ENCODE measurements around the gene ABCF3.
"Not testable (repeated sequence)": the region's sequence is repeated elsewhere in the genome, so short reads cannot be mapped to it uniquely, and the experiment has no call there.

The ABCF3 gene, protein sequence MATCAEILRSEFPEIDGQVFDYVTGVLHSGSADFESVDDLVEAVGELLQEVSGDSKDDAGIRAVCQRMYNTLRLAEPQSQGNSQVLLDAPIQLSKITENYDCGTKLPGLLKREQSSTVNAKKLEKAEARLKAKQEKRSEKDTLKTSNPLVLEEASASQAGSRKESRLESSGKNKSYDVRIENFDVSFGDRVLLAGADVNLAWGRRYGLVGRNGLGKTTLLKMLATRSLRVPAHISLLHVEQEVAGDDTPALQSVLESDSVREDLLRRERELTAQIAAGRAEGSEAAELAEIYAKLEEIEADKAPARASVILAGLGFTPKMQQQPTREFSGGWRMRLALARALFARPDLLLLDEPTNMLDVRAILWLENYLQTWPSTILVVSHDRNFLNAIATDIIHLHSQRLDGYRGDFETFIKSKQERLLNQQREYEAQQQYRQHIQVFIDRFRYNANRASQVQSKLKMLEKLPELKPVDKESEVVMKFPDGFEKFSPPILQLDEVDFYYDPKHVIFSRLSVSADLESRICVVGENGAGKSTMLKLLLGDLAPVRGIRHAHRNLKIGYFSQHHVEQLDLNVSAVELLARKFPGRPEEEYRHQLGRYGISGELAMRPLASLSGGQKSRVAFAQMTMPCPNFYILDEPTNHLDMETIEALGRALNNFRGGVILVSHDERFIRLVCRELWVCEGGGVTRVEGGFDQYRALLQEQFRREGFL

DNA sequence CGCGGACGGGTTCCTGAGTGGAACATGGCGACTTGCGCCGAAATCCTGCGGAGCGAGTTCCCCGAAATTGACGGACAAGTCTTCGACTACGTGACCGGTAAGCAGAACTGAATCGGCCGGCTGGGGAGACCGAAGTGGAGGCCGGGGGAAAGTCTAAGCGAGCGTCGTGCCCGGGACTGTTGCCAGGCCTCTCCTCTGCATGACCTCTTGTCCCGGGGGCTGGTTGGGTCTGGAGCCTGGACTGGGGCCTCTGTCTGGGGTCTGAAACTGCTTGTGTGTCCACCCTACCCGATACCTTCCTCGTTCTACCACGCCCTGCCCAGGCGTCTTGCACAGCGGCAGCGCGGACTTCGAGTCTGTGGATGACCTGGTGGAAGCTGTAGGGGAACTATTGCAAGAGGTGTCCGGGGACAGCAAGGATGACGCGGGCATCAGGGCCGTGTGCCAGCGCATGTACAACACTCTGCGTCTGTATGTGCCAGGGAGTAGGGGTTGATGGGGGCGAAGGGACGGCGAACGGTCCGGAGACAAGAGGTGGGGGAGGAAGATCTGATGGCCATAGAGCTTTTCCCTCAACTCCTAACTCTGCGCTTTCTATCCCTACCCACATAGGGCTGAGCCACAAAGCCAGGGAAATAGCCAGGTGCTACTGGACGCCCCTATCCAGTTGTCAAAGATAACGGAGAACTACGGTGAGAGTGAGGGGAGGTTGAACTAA, at the start of gene ABCF3:
ABCF3 (plus strand) TSS at position 16 of the 718 bp plus-strand sequence; CDS start at position 25, 9 bp downstream.
- no peak for DNase-seq (ENCODE audit: low read depth in 2 of 2)

DNA sequence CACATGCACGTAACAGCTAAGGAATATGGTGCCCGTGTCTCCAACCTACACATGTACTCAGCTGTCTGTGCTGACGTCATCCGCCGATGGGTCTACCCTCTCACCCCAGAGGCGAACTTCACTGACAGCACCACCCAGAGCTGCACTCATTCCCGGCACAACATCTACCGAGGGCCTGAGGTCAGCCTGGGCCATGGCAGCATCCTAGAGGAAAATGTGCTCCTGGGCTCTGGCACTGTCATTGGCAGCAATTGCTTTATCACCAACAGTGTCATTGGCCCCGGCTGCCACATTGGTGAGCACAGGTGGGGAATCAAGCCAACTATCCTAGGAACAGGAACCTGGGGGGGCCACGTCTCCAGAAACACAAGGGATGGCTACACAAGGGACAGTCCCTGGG, 45.6 kb upstream of the ABCF3 start:
- DNase-seq (ENCODE audit: low read depth in 2 of 2): no peak

DNA sequence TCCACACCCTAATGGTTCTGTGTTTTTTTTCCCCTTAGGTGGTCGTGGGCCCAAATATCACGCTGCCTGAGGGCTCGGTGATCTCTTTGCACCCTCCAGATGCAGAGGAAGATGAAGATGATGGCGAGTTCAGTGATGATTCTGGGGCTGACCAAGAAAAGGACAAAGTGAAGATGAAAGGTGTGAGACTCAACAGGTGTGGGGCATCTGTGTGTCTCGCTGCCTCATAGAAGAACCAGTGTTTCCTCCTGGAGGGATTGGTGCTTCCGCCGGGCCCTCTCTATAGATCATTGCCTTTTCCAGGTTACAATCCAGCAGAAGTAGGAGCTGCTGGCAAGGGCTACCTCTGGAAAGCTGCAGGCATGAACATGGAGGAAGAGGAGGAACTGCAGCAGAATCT, 43.8 kb upstream of the ABCF3 start:
- DNase-seq (ENCODE audit: low read depth in 2 of 2): no peak

DNA sequence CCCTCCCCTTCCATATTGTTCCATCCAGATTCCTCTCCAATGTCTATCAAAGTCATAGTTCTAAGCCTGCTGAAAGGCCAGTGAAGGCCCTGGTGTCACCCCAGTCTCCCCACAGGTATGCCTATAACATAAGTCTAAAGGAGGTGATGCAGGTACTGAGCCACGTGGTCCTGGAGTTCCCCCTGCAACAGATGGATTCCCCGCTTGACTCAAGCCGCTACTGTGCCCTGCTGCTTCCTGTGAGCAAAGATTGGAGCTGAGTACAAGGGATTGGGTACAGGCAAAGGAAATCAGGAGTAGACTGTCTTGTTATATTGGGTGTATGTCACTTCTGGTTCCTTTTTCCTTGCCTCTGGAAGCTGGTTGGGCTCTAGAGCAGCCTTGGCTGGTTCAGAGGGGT, 42.7 kb upstream of the ABCF3 start:
- DNase-seq (ENCODE audit: low read depth in 2 of 2): no peak

DNA sequence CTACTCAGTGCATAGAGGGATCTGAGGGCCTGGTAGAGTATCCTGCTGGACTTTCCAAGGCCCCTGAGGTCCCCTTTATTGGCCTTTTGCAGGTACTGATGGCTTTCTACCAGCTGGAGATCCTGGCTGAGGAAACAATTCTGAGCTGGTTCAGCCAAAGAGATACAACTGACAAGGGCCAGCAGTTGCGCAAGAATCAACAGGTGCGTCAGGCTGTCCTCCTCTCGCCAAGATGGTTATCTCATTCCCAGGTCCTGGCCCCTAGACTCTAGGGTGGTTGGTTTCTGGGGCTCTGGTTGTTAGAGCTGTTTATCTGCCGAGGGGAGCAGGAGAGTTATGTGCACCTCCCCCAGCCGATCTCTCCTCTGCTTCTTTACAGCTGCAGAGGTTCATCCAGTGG, 41.5 kb upstream of the ABCF3 start:
- DNase-seq (ENCODE audit: low read depth in 2 of 2): no peak

DNA sequence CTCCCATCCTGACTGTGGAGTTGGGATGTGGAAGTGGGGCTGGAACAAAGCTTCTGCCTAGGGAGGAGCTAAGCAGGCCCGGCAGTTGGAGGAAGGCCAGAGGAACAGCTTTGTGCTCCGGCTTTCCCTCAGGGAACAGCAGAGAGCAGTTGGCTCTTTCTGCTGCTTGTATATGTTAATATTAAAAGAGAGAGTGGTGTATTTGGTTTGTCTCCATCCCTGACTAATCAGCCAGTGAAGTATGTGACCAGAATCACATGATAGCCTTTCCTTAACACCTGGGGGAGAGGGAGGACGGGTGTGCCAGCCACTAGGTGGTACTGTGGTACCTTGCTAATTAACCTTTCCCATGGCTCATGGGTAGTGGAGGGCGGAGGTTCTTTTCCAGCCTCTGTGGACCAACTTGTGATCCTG, 40.9 kb upstream of the ABCF3 start:
- DNase-seq (ENCODE audit: low read depth in 2 of 2): no peak

DNA sequence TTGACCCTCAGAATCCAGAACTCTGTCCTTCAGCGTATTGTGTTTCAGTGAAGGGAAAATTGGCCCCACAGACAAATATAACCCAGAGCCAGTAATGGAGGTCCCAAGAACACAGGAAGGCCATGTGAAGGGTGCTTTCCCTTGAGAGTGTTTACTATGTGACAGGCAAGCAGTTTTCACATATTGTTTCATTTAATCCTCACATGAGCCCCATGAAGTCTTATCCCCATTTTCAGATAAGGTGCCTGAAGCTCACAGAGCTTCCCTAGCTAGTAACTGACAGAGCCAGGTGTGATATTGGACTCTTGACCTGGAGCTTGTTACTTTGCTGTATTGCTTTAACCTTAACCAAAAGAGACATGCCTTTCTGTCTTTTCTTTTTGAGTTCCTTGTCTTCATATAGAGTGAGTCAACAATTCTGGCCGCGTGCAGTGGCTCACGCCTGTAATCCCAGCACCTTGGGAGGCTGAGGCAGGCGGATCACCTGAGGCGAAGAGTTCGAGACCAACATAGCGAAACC, 40.2 kb upstream of the ABCF3 start:
- DNase-seq (ENCODE audit: low read depth in 2 of 2): no peak

DNA sequence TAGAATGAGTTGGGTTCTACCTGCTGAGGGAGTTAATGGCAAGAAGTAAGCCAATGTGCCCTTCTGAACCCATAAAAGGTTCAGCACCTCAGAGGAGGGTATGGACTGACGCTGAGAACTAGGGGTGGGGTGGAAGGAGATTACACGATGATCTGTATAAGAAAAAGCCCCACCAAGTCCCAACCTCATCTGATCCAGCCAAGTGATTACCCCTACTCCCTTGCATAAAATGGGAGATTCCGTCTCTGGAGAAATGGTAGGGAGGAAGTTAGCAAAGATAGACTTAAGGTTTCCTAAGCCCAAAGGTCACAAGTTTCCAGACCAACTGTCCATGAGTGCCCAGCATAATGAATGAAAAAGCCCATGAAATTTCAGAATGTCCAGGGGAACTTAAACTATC, 37.9 kb upstream of the ABCF3 start:
- no peak for DNase-seq (ENCODE audit: low read depth in 2 of 2)

DNA sequence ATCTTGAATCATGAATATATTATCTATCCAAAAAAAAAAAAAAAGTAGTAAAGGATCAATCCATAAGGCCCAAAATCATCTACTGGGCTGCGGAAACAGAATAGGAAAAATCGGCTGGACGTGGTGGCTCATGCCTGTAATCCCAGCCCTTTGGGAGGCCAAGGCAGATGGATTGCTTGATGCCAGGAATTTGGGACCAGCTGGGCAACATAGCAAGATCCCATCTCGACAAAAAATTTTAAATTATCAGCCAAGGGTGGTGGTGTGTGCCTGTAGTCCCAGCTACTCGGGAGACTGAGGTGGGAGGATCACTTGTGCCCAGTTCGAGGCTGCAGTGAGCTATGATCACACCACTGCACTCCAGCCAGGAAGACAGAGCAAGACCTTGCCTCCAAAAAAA, 36.9 kb upstream of the ABCF3 start:
- DNase-seq (ENCODE audit: low read depth in 2 of 2): no peak

DNA sequence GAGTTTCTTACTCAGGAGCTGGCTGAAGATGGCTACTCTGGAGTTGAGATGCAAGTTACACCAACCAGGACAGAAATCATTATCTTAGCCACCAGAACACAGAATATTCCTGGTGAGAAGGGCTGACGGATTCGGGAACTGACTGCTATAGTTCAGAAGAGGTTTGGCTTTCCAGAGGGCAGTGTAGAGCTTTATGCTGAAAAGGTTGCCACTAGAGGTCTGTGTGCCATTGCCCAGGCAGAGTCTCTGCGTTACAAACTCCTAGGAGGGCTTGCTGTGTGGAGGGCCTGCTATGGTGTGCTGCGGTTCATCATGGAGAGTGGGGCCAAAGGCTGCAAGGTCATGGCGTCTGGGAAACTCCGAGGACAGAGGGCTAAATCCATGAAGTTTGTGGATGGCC, 36.2 kb upstream of the ABCF3 start:
- DNase-seq (ENCODE audit: low read depth in 2 of 2): not testable (repeated sequence)

DNA sequence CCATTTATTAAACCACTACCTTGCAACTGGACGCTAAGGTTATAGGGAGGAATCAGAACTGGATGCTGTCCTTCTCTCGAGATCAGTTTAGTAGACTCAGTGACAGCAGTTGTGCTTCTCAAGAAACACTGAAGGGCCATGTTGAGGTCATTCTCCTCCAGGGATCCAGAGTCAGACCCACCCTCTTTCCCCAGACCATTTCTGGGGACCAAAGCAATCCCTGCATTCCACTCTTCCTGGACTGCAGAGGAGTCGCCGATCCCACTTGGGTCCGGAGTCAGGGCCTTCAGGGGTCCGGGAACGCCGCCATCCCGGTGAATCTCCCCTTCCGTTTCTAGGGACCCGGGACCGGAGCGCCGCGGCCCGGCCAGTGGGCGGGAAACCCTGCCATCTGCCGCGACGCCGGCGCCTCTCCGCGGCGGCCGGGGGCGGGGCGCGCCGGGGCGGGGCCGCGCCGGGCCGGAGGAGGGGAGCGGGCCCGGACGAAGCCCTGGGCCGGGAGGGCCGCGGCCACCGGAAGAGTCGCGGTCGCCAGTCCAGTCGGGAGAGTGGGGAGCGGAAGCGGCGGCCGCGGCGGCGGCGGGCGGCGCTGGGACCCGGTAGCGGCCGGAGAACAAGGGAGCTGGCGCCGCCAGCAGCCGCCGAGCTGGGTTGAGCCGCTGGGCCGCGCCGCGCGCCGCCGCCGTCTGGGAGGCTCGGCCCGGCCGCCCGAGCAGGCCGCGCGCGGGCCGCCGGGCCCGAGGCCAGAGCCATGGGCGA, 30.9 kb upstream of the ABCF3 start, which contains the start of gene DVL3:
DVL3 (plus strand) TSS at position 493 of the 759 bp plus-strand sequence; CDS start at position 752, 259 bp downstream.
- peak in 1 of 2 experiments; percentile 24 for DNase-seq (ENCODE audit: low read depth in 2 of 2)

DNA sequence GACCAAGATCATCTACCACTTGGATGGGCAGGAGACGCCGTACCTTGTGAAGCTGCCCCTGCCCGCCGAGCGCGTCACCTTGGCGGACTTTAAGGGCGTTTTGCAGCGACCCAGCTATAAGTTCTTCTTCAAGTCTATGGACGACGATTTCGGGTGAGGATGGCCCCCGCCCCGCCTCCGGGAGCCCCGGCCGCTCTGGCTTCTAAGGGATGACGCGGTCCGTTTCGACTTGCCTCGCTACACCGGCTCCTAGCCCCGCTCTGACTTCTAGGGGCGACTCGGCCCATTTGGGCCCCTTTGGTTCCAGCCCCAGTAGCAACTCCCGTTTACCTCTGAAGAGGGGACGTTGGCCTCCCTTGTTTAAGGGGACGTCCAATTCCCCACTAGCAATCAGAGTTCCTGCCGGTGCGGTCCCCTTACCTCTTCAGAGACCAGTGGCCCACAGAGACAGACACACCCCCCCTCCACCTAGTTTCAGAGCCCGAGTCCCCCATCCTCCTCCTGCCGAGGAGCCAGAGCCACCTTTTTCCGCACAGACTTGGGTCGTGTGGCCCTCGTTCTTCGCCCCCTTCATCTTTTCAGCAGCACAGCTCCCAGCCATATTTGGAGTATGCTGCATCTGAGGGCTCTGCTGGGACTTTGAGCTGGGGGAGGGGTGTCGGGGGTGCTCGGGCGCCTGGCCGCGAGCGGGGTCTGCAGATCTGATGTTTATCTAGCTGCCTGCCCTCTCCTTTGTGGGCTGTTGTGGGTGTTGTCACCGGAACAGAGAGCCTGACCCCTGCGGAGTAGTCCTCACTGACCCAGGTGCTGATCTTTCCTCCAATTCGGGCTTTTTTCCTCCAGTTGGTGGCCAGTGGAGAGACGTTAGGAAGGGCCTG, 30.1 kb upstream of the ABCF3 start:
- peak in 1 of 2 experiments; percentile 43 for DNase-seq (ENCODE audit: low read depth in 2 of 2)

DNA sequence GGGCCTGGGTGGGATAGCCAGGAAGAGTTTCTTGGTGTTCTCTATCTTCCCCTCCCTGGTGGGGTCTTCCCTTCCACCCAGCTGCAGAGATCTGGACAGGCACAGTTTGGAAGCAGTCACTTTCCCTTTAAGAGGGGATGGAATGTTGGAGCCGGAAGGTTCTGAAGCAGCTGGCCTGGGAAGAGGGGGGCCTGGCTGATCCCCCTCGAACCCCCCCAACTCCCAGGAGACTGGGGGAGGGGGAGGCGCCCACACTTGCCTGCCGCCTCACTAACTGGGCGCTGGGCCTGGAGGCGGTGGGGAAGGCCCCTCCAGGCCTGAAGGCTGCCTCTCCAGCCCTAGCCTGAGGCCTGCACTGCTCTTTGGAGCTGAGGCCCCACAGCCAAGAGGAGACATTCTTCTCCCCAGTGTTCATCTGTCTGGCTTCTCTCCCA, 29.5 kb upstream of the ABCF3 start:
- no peak for DNase-seq (ENCODE audit: low read depth in 2 of 2)

DNA sequence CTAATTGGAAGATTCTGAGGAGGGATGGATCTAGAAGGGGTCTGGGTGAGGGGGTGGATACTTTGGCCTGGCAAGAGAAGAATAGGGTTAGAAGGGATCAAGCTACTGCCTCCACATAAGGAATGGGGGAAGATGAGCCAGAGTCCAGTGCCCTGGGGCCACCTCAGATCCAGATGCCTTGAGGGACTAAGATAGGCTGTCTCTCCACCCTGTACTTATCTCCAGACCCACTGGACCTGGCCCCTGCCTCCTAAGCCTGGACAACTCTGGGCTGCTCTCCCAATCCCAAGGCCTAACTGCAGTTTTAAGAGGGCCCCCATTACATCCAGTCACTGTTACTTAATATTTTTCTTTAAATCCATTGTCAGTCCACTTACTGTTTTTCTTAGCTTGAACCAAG, 28.8 kb upstream of the ABCF3 start:
- DNase-seq (ENCODE audit: low read depth in 2 of 2): no peak

DNA sequence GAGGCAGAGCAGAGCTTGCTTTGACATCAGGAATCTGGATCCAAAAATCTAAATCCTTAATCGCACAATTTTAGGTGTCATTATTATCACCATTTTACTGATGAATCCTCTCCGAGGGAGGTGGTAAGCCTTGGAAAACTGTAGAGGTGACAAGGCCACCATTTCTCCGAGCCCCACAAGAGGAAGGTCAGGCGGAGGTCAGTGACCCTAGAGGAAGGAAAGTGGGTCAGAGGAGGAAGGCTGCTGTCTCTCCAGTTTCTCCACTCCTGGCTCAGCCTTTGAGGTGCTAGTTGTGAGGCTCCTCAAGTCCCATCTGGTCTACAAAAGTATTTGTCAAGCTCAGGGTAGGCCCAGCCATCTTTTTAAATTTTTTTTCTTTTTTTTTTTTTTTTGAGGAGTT, 27.6 kb upstream of the ABCF3 start:
- no peak for DNase-seq (ENCODE audit: low read depth in 2 of 2)

DNA sequence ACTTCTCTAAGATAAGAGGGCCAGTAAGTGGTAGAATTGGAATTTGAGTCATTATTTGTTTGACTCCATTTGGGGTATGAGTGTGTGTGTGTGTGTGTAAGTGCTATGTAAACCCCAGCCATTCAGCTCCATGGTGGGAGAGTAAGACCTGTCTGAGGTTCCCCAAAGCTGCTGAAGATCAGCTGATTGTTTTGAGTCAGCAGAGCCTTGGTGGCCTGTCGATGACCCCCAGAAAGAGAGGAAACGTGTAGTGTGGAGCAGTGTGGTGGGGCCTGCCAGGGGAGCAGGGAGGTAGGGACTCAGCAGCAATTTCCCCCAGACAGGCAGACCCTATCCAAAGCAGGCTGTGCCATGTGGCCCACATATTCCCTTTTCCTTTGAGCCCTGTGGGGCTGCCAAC, 25.5 kb upstream of the ABCF3 start:
- DNase-seq (ENCODE audit: low read depth in 2 of 2): no peak

DNA sequence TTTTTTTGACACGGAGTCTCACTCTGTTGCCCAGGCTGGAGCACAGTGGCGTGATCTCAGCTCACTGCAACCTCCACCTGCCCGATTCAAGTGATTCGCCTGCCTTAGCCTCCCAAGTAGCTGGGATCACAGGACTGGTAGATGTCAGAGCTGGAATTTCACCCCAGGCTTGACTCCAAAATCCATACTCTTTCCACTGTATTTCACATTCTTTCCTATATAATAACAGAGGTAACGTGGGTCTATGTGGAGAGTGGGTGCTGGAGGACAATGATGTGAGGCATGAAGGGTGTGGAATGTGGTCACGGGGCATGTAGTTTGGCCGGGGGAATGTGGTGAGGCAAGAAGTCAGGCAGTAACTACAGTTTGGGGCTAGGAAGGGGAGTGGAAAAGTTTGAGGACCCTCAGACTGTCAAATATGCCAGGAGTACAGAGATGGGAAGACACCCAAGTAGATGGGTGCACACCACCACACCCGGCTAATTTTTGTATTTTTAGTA, 23.4 kb upstream of the ABCF3 start:
- not testable (repeated sequence) for DNase-seq (ENCODE audit: low read depth in 2 of 2)

DNA sequence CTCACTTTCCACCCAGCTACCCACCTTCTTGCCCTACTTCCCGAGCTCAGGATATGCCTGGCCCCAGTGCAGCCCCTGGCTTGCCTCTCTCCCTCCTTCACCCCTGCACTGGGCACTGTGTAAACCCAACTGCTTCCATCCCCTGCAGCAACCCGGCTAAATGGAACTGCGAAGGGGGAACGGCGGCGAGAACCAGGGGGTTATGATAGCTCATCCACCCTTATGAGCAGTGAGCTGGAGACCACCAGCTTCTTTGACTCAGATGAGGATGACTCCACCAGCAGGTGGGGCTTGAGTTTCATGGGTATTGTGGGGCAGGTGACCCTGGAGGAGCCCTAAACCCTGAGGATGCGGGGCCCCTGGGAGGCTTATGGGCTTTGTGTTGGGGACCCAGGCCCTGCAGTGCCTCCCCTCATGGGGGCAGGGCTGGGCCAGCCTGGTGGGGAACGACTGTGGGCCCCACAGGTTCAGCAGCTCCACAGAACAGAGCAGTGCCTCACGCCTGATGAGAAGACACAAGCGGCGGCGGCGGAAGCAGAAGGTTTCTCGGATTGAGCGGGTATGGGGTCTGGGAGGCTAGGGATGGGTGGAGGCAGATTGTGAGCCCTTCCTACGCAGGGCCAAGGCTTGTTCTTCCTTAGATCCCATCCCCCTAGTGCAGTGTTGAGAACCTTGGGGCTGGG, 21.2 kb upstream of the ABCF3 start:
- no peak for DNase-seq (ENCODE audit: low read depth in 2 of 2)

DNA sequence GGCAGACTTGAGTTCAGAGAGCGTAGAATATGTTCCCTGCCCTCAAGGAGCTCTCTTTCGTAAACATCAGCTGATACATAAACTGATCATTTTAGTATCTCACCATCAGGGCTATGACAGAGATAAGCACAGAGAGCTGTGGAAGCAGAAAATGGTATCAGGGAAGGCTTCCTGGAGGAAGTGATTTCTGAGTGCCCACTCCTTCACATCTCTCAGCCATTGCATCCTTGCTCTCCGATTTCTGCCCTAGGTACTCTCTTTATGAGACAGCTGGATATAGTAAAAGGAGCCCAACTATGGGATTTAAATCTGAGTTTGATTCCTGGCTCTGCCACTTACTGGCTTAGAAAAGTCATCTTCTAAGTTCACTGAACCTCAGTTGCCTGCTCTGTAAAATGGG, 20.5 kb upstream of the ABCF3 start:
- DNase-seq (ENCODE audit: low read depth in 2 of 2): no peak

DNA sequence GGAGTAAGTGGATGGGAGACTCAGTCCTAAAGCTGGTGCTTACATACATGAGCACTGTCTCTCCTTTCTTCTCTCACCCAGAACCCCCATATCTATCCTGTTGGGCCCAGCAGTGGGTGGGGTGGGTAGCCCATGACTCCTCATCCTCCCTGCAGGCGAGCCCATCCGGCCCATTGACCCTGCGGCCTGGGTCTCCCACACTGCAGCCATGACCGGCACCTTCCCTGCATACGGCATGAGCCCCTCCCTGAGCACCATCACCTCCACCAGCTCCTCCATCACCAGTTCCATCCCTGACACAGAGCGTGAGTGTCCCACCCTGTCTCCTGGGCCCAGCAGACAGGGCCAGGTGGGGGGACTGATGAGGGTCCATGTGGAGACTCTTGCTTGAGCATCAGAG, 19.3 kb upstream of the ABCF3 start:
- DNase-seq (ENCODE audit: low read depth in 2 of 2): no peak
